Activated CD8-positive, alpha-beta T cell treated with anti-CD3 and anti-CD28 coated beads for 36 hours (primary cell): ENCODE measurements around the gene CLTCL1. TPM values are rescaled to one million over a fixed set of nuclear protein-coding genes. Genes with fewer than 3 reads are reported as not detected.

Experiments used
- ATAC-seq: fragments of 200-7000 bp; cut with Tn5 transposase; one replicate; pipeline ENCODE4 v1.10.0; 2021; ENCODE audit warnings: mild to moderate bottlenecking, moderate library complexity
- CTCF ChIA-PET: fragments of 350-600 bp; sonication (Branson Sonifier 250); formaldehyde crosslinking; loops from one replicate; lab custom pipeline; 2021; ENCODE audit warnings: antibody characterized with exemption; lab: Charles Lee
- POLR2A ChIA-PET: fragments of 350-600 bp; sonication (Branson Sonifier 250); formaldehyde crosslinking; loops from one replicate; lab custom pipeline; 2021; ENCODE audit warnings: antibody characterized with exemption; lab: Charles Lee
- DNase-seq: peaks from one replicate; pipeline ENCODE4 v3.0.0-alpha.2; 2020
- H3K27ac Mint-ChIP-seq: one replicate; pipeline ENCODE4 v1.8.0; 2021; ENCODE audit warnings: mild to moderate bottlenecking, mixed read lengths
- H3K27me3 Mint-ChIP-seq: one replicate; pipeline ENCODE4 v1.8.0; 2021; ENCODE audit warnings: mixed read lengths
- H3K36me3 Mint-ChIP-seq: one replicate; pipeline ENCODE4 v1.8.0; 2021; ENCODE audit warnings: low read depth, mixed read lengths
- H3K4me1 Mint-ChIP-seq: one replicate; pipeline ENCODE4 v1.8.0; 2021; ENCODE audit warnings: low read depth, mixed read lengths
- H3K4me3 Mint-ChIP-seq: one replicate; pipeline ENCODE4 v1.8.0; 2021; ENCODE audit warnings: mild to moderate bottlenecking, moderate library complexity, mixed read lengths
- H3K9me3 Mint-ChIP-seq: one replicate; pipeline ENCODE4 v1.8.0; 2021; ENCODE audit warnings: mixed read lengths
- CTCF ChIP-seq: fragments of 200-600 bp; IDR thresholded peaks from one replicate; pipeline ENCODE4 v1.8.0; 2022; ENCODE audit warnings: antibody characterized with exemption, mild to moderate bottlenecking
- intact Hi-C: fragments of 100-400 bp; cut with micrococcal nuclease; formaldehyde crosslinking; loops from one replicate; pipeline ENCODE4 v1.10.0; 2022
- total RNA-seq, 2 experiments: library from RNA; stranded (reverse); gene quantifications; one replicate each; pipeline ENCODE4 v1.2.3, GENCODE V29; 2021

Gene CLTCL1
- total RNA-seq, 2 experiments from 2014 or later = 0.45 to 0.65 TPM

GRCh38 chr22:19138217-19139000, 153.1 kb downstream of the CLTCL1 start:
- TF ChIP-seq CTCF = no peak
- intact Hi-C loops = no loop called here
- no peaks in the 10 kb centered on the region for H3K27me3 Mint-ChIP-seq
- H3K27ac Mint-ChIP-seq = no peak overlapping the region
- H3K9me3 Mint-ChIP-seq = no peaks in the 10 kb centered on the region
- no peak for ATAC-seq
- peaks cover 31% of the 10 kb centered on the region for H3K36me3 Mint-ChIP-seq
- DNase-seq = no peak
- no peak overlapping the region for H3K4me3 Mint-ChIP-seq
- H3K4me1 Mint-ChIP-seq = peaks cover 9% of the 10 kb centered on the region
- ChIA-PET CTCF (interaction anchor here (0.5 kb wide), 1 partner anchor 18 kb away, joined by 3 read pairs; no protein-coding TSS in a partner anchor), POLR2A (interaction anchor here (1.0 to 1.3 kb wide), 2 partner anchors 17 kb away, joined by 3 to 6 read pairs; partner anchors contain the start of gene DGCR2)

- H3K27ac Mint-ChIP-seq = no peak overlapping the region
- ChIA-PET CTCF (no interaction called here), POLR2A (no interaction called here)
- H3K4me1 Mint-ChIP-seq = peaks cover 4% of the 10 kb centered on the region
- intact Hi-C loops = no loop called here
- no peaks in the 10 kb centered on the region for H3K9me3 Mint-ChIP-seq
- no peak for TF ChIP-seq CTCF
- no peak overlapping the region for H3K4me3 Mint-ChIP-seq
- peaks cover 31% of the 10 kb centered on the region for H3K36me3 Mint-ChIP-seq
- no peak for ATAC-seq
- no peaks in the 10 kb centered on the region for H3K27me3 Mint-ChIP-seq
- DNase-seq = no peak
Observed at GRCh38 chr22:19137384-19138216, 153.9 kb downstream of the CLTCL1 start.

- POLR2A ChIA-PET = no interaction called here
Observed at GRCh38 chr22:19136915-19137314, 154.6 kb downstream of the CLTCL1 start.

GRCh38 chr22:19134874-19135273, 156.6 kb downstream of the CLTCL1 start:
- TF ChIP-seq CTCF = no peak

More at GRCh38 chr22:19136915-19137314, 154.6 kb downstream of the CLTCL1 start:
- CTCF ChIA-PET = interaction anchor here (1.1 kb wide), 1 partner anchor 8 kb away, joined by 3 read pairs; the partner anchor contains the start of gene ESS2
- intact Hi-C loops = no loop called here
- H3K36me3 Mint-ChIP-seq = peaks cover 30% of the 10 kb centered on the region
- TF ChIP-seq CTCF = no peak
- H3K27me3 Mint-ChIP-seq = no peaks in the 10 kb centered on the region
- no peak overlapping the region for H3K27ac Mint-ChIP-seq
- ATAC-seq = no peak
- DNase-seq = no peak
- H3K9me3 Mint-ChIP-seq = no peaks in the 10 kb centered on the region
- H3K4me3 Mint-ChIP-seq = no peak overlapping the region
- H3K4me1 Mint-ChIP-seq = peaks cover 3% of the 10 kb centered on the region

More at GRCh38 chr22:19134874-19135273, 156.6 kb downstream of the CLTCL1 start:
- Mint-ChIP-seq H3K9me3 (no peaks in the 10 kb centered on the region), H3K36me3 (peaks cover 31% of the 10 kb centered on the region), H3K27ac (no peak overlapping the region), H3K4me1 (no peaks in the 10 kb centered on the region), H3K4me3 (no peak overlapping the region), H3K27me3 (no peaks in the 10 kb centered on the region)
- intact Hi-C loops = no loop called here
- no peak for DNase-seq
- ChIA-PET POLR2A (no interaction called here), CTCF (no interaction called here)
- ATAC-seq = no peak
